ENCODE results near the gene OTC.

The OTC gene

GRCh38 chrX:38352362-38352761 lies at the start of gene OTC:
OTC (plus strand) TSS chrX:38352604; CDS start chrX:38352697, 93 bp downstream.
- H3K4me2 ChIP-seq: peak within 1 kb of the TSS in 1 of 11 experiments; percentile 13; a peak in 1 of 22 replicates
- peaks cover 0 to 10% (median 0%) of the 10 kb centered on the region in 11 experiments; a peak in 1 of 22 replicates for H3K9me3 ChIP-seq (replicated peaks in 1 of 11)
- H3K4me3 ChIP-seq: no peak within 1 kb of the TSS
- H3K4me1 ChIP-seq: peaks cover 0 to 36% (median 7%) of the 10 kb centered on the region in 10 experiments; a peak in 16 of 20 replicates
- no peaks in the 10 kb centered on the region for H3K27me3 ChIP-seq
- TF ChIP-seq Cebpa-rat (IDR thresholded peaks at IDR 0.05): no peak
- H4K20me1 ChIP-seq: no peaks in the 10 kb centered on the region
- H3K9ac ChIP-seq: no peak within 1 kb of the TSS
- no peaks in the 10 kb centered on the region for H3K36me3 ChIP-seq
- H3K27ac ChIP-seq: no peak within 1 kb of the TSS

- H3K4me1 ChIP-seq: no peaks in the 10 kb centered on the region
- H3K27me3 ChIP-seq: no peaks in the 10 kb centered on the region
- H3K9ac ChIP-seq: no peak overlapping the region
- H3K4me2 ChIP-seq: no peak overlapping the region
- peaks cover 0 to 20% (median 0%) of the 10 kb centered on the region in 11 experiments; a peak in 2 of 22 replicates for H3K36me3 ChIP-seq
- no peak overlapping the region for H3K4me3 ChIP-seq
- TF ChIP-seq Cebpa-rat (IDR thresholded peaks at IDR 0.05): no peak
- H4K20me1 ChIP-seq: no peaks in the 10 kb centered on the region
- H3K27ac ChIP-seq: no peak overlapping the region
- H3K9me3 ChIP-seq (replicated peaks in 1 of 11): no peaks in the 10 kb centered on the region
Measured at GRCh38 chrX:38304010-38304409, 48.4 kb upstream of the OTC start.

- H3K9ac ChIP-seq: no peak overlapping the region
- no peaks in the 10 kb centered on the region for H3K4me1 ChIP-seq
- no peak overlapping the region for H3K27ac ChIP-seq
- peaks cover 0 to 21% (median 0%) of the 10 kb centered on the region in 11 experiments; a peak in 4 of 22 replicates for H3K36me3 ChIP-seq
- H3K4me2 ChIP-seq: no peak overlapping the region
- H3K4me3 ChIP-seq: no peak overlapping the region
- no peaks in the 10 kb centered on the region for H4K20me1 ChIP-seq
- H3K27me3 ChIP-seq: no peaks in the 10 kb centered on the region
- no peaks in the 10 kb centered on the region for H3K9me3 ChIP-seq (replicated peaks in 1 of 11)
- no peak for TF ChIP-seq Cebpa-rat (IDR thresholded peaks at IDR 0.05)
Measured at GRCh38 chrX:38305971-38306370, 46.4 kb upstream of the OTC start.

GRCh38 chrX:38311743-38312142 lies 40.7 kb upstream of the OTC start:
- Histone ChIP-seq H3K4me1 (peaks cover 0 to 5% (median 0%) of the 10 kb centered on the region in 10 experiments; a peak in 3 of 20 replicates), H3K27me3 (no peaks in the 10 kb centered on the region), H3K9ac (no peak overlapping the region), H3K4me3 (no peak overlapping the region), H3K36me3 (peaks cover 0 to 23% (median 14%) of the 10 kb centered on the region in 11 experiments; a peak in 14 of 22 replicates), H3K4me2 (no peak overlapping the region), H3K27ac (no peak overlapping the region), H4K20me1 (no peaks in the 10 kb centered on the region), H3K9me3 (replicated peaks in 1 of 11) (peaks cover 0 to 4% (median 0%) of the 10 kb centered on the region in 11 experiments; a peak in 1 of 22 replicates)
- no peak for TF ChIP-seq Cebpa-rat (IDR thresholded peaks at IDR 0.05)

- no peaks in the 10 kb centered on the region for H3K27me3 ChIP-seq
- H3K4me1 ChIP-seq: peaks cover 0 to 5% (median 0%) of the 10 kb centered on the region in 10 experiments; a peak in 3 of 20 replicates
- no peak for TF ChIP-seq Cebpa-rat (IDR thresholded peaks at IDR 0.05)
- peaks cover 0 to 29% (median 17%) of the 10 kb centered on the region in 11 experiments; a peak in 14 of 22 replicates for H3K36me3 ChIP-seq
- H4K20me1 ChIP-seq: no peaks in the 10 kb centered on the region
- H3K27ac ChIP-seq: no peak overlapping the region
- no peak overlapping the region for H3K4me3 ChIP-seq
- peak overlapping the region in 1 of 11 experiments; percentile 16; a peak in 1 of 22 replicates for H3K4me2 ChIP-seq
- H3K9ac ChIP-seq: no peak overlapping the region
- H3K9me3 ChIP-seq (replicated peaks in 1 of 11): peaks cover 0 to 4% (median 0%) of the 10 kb centered on the region in 11 experiments; a peak in 1 of 22 replicates
Measured at GRCh38 chrX:38312436-38312835, 40.0 kb upstream of the OTC start.

GRCh38 chrX:38313190-38313589 lies 39.2 kb upstream of the OTC start:
- H3K36me3 ChIP-seq: peaks cover 0 to 29% (median 17%) of the 10 kb centered on the region in 11 experiments; a peak in 14 of 22 replicates
- no peak for TF ChIP-seq Cebpa-rat (IDR thresholded peaks at IDR 0.05)
- H3K4me2 ChIP-seq: no peak overlapping the region
- peaks cover 0 to 5% (median 0%) of the 10 kb centered on the region in 10 experiments; a peak in 3 of 20 replicates for H3K4me1 ChIP-seq
- no peak overlapping the region for H3K27ac ChIP-seq
- no peaks in the 10 kb centered on the region for H4K20me1 ChIP-seq
- H3K9ac ChIP-seq: no peak overlapping the region
- no peak overlapping the region for H3K4me3 ChIP-seq
- no peaks in the 10 kb centered on the region for H3K27me3 ChIP-seq
- peaks cover 0 to 4% (median 0%) of the 10 kb centered on the region in 11 experiments; a peak in 1 of 22 replicates for H3K9me3 ChIP-seq (replicated peaks in 1 of 11)

- no peak overlapping the region for H3K9ac ChIP-seq
- no peak overlapping the region for H3K4me3 ChIP-seq
- H3K4me2 ChIP-seq: no peak overlapping the region
- no peak overlapping the region for H3K27ac ChIP-seq
- TF ChIP-seq Cebpa-rat (IDR thresholded peaks at IDR 0.05): no peak
- H3K9me3 ChIP-seq (replicated peaks in 1 of 11): peaks cover 0 to 4% (median 0%) of the 10 kb centered on the region in 11 experiments; a peak in 1 of 22 replicates
- H4K20me1 ChIP-seq: no peaks in the 10 kb centered on the region
- H3K36me3 ChIP-seq: peaks cover 0 to 28% (median 14%) of the 10 kb centered on the region in 11 experiments; a peak in 14 of 22 replicates
- H3K4me1 ChIP-seq: peaks cover 0 to 5% (median 0%) of the 10 kb centered on the region in 10 experiments; a peak in 3 of 20 replicates
- no peaks in the 10 kb centered on the region for H3K27me3 ChIP-seq
Measured at GRCh38 chrX:38315186-38315585, 37.2 kb upstream of the OTC start.

- H3K9ac ChIP-seq: no peak overlapping the region
- peaks cover 0 to 4% (median 0%) of the 10 kb centered on the region in 11 experiments; a peak in 1 of 22 replicates for H3K9me3 ChIP-seq (replicated peaks in 1 of 11)
- H3K4me1 ChIP-seq: no peaks in the 10 kb centered on the region
- H3K4me3 ChIP-seq: no peak overlapping the region
- H4K20me1 ChIP-seq: no peaks in the 10 kb centered on the region; a peak in 1 of 22 replicates
- H3K36me3 ChIP-seq: peaks cover 0 to 27% (median 20%) of the 10 kb centered on the region in 11 experiments; a peak in 15 of 22 replicates
- H3K27me3 ChIP-seq: no peaks in the 10 kb centered on the region
- no peak overlapping the region for H3K4me2 ChIP-seq
- TF ChIP-seq Cebpa-rat (IDR thresholded peaks at IDR 0.05): no peak
- no peak overlapping the region for H3K27ac ChIP-seq
Measured at GRCh38 chrX:38318196-38318595, 34.2 kb upstream of the OTC start.

GRCh38 chrX:38318606-38319005 lies 33.8 kb upstream of the OTC start:
- no peaks in the 10 kb centered on the region for H3K27me3 ChIP-seq
- H3K4me1 ChIP-seq: no peaks in the 10 kb centered on the region
- H3K36me3 ChIP-seq: peaks cover 0 to 25% (median 18%) of the 10 kb centered on the region in 11 experiments; a peak in 15 of 22 replicates
- TF ChIP-seq Cebpa-rat (IDR thresholded peaks at IDR 0.05): no peak
- H3K9me3 ChIP-seq (replicated peaks in 1 of 11): peaks cover 0 to 4% (median 0%) of the 10 kb centered on the region in 11 experiments; a peak in 1 of 22 replicates
- no peak overlapping the region for H3K4me2 ChIP-seq
- no peak overlapping the region for H3K4me3 ChIP-seq
- H3K9ac ChIP-seq: no peak overlapping the region
- no peak overlapping the region for H3K27ac ChIP-seq
- peaks cover 0 to 3% (median 0%) of the 10 kb centered on the region in 11 experiments; a peak in 1 of 22 replicates for H4K20me1 ChIP-seq

Data from BLaER1 treated with 17β-estradiol and CSF1 and Interleukin-3, amounts not matched to agents 10 nM and 100 nM (cell line).